Measurements from ENCODE around the gene RHOJ.
"Not testable (repeated sequence)": the region's sequence is repeated elsewhere in the genome, so short reads cannot be mapped to it uniquely, and the experiment has no call there.

The RHOJ gene

GRCh38 chr14:63300854-63301253 is 96.6 kb downstream of the RHOJ start:
- DNase-seq, result no peak

- DNase-seq, result no peak
These were observed 97.8 kb downstream of the RHOJ start for GRCh38 chr14:63301891-63302534.

GRCh38 chr14:63304429-63304828 is 100.2 kb downstream of the RHOJ start:
- not testable (repeated sequence) for DNase-seq

DNA sequence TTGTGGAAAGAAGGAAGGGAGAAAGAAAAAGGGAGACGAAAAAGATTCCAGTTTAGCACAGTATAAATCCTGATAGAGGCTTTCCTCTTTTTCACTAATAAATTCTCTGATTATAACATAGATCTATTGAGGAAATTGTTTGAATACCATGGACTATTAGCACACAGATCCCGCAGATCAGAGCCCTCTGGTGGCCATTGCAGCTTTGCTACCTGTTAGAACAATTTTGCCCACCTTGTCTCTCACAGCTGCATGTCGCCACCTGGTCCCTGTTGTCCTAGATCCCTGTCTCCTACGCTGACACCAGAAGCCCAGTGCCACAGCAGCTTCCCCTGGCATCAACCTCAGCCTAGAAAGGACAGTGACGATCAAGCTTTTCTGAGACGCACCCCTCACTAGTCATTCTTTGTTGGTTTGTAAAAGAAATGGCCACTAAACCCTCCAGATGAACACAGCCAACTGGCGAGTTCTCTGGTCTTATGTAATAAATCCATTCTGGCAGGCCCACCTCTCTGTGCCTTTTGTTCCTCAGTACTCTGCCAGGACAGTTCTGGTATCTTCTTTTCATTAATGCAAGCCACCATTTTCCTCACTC is 104.6 kb downstream of the RHOJ start:
- DNase-seq, result no peak

GRCh38 chr14:63318835-63319234 is 114.6 kb downstream of the RHOJ start, which contains the start of gene GPHB5:
TSS of gene GPHB5 (minus strand) at chr14:63318935. CDS start at chr14:63317849, 1,086 bp downstream.
- no peak for DNase-seq

GRCh38 chr14:63322472-63322871 is 118.2 kb downstream of the RHOJ start:
- no peak for DNase-seq

- no peak for DNase-seq
These were observed 118.8 kb downstream of the RHOJ start for GRCh38 chr14:63322897-63323573.

- DNase-seq, result no peak
These were observed 122.6 kb downstream of the RHOJ start for GRCh38 chr14:63326840-63327239.

GRCh38 chr14:63328787-63329737 is 124.8 kb downstream of the RHOJ start:
- DNase-seq, result no peak

DNA sequence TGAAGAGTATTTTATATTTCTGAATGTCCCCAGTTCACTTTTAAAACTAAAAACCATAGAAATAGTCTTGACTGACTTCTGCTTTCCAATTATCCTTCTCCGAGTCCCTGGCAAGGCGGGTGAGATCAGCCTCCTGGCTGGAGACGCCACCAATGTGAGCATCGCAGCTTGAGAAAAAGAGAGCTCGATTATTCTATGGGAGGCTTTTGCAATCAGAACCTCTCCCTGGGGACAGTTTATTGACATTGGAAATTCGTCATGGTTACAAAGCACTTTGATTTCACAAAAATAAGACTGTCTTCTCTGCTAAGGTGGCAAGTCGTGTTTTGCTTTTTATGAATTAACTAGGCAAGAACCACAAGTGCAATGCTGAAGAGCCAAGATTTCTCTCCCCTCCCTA is 138.1 kb downstream of the RHOJ start:
- DNase-seq, result no peak

All from cortex of kidney (tissue), 1 donor.